ENCODE results near the gene ZDHHC11B.
"Not testable (repeated sequence)": the region's sequence is repeated elsewhere in the genome, so short reads cannot be mapped to it uniquely, and the experiment has no call there.

DNA sequence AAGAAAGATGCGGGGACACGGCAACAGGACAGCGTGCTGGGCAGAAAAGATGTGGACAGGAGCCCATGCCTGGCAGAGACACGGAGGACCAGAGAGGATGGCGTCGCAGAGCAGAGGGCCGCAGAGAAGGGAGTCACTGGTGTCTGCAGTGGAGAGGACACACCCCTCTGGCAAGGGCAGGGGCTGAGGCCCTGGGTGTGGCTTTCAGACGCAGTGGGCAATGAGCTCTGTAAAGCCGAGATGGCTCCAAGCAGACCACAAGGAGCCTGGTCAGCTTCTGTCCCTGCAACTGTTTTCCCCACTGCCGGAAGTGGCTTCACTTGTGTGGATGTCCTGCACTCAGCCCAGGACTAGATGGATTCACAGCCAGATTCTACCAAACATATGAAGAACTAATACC lies 4.2 kb upstream of the ZDHHC11B start:
- TF ChIP-seq, protein P1, sequence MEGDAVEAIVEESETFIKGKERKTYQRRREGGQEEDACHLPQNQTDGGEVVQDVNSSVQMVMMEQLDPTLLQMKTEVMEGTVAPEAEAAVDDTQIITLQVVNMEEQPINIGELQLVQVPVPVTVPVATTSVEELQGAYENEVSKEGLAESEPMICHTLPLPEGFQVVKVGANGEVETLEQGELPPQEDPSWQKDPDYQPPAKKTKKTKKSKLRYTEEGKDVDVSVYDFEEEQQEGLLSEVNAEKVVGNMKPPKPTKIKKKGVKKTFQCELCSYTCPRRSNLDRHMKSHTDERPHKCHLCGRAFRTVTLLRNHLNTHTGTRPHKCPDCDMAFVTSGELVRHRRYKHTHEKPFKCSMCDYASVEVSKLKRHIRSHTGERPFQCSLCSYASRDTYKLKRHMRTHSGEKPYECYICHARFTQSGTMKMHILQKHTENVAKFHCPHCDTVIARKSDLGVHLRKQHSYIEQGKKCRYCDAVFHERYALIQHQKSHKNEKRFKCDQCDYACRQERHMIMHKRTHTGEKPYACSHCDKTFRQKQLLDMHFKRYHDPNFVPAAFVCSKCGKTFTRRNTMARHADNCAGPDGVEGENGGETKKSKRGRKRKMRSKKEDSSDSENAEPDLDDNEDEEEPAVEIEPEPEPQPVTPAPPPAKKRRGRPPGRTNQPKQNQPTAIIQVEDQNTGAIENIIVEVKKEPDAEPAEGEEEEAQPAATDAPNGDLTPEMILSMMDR (IDR thresholded peaks at IDR 0.05 in 2 of 3, conservative IDR thresholded peaks at IDR 0.05 in 1 of 3; ENCODE audit: borderline replicate concordance in 1 of 3, insufficient read depth in 1 of 3, low read depth in 2 of 3, low read length in 2 of 3), result not testable (repeated sequence)
- TF ChIP-seq EZH2 (IDR thresholded peaks at IDR 0.05); TCF7L2 (IDR thresholded peaks at IDR 0.05; ENCODE audit: borderline replicate concordance, extremely low read depth, insufficient read depth, insufficient read length); JUND (IDR thresholded peaks at IDR 0.05); POLR2AphosphoS5 (IDR thresholded peaks at IDR 0.05; ENCODE audit: low read depth, low read length); SP1 (IDR thresholded peaks at IDR 0.05; ENCODE audit: low read depth); RAD21 (IDR thresholded peaks at IDR 0.05; ENCODE audit: low read depth); POLR2A (IDR thresholded peaks at IDR 0.05; ENCODE audit: borderline replicate concordance, extremely low read depth, insufficient read depth, insufficient read length); EZH2phosphoT487 (IDR thresholded peaks at IDR 0.05; ENCODE audit: borderline replicate concordance): not testable (repeated sequence)
- TF ChIP-seq, protein P2, sequence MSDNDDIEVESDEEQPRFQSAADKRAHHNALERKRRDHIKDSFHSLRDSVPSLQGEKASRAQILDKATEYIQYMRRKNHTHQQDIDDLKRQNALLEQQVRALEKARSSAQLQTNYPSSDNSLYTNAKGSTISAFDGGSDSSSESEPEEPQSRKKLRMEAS (IDR thresholded peaks at IDR 0.05), result not testable (repeated sequence)

Measured in HCT116 (cell line).